IMR-90 (cell line): Measurements from ENCODE around the gene AXIN1.

ENCODE experiments used
- CEBPB ChIP-seq: IDR thresholded peaks from 2 replicates; pipeline ENCODE4 v1.6.1; 2012; ENCODE audit warnings: low read depth, low read length, improper control_type of control experiment
- FOS ChIP-seq: fragments of 150-350 bp; IDR thresholded peaks from 2 replicates; pipeline ENCODE4 v1.6.1; 2016; ENCODE audit warnings: low read depth, low read length
- MAFK ChIP-seq: IDR thresholded peaks from 2 replicates; pipeline ENCODE4 v1.6.1; 2012; ENCODE audit warnings: low read depth, low read length, improper control_type of control experiment
- MAZ ChIP-seq: IDR thresholded peaks from 2 replicates; pipeline ENCODE4 v1.6.1; 2012; ENCODE audit warnings: low read depth, mild to moderate bottlenecking, low read length, improper control_type of control experiment, moderate library complexity, borderline replicate concordance
- POLR2A ChIP-seq: IDR thresholded peaks from 2 replicates; pipeline ENCODE4 v1.6.1; 2012; ENCODE audit warnings: mild to moderate bottlenecking, low read depth, low read length
- RAD21 ChIP-seq: IDR thresholded peaks from 2 replicates; pipeline ENCODE4 v1.6.1; 2012; ENCODE audit warnings: low read length, improper control_type of control experiment
- RCOR1 ChIP-seq: IDR thresholded peaks from 2 replicates; pipeline ENCODE4 v1.6.1; 2012; ENCODE audit warnings: mild to moderate bottlenecking, low read length, improper control_type of control experiment; ENCODE audit not compliant: insufficient replicate concordance
- SMC3 ChIP-seq: fragments of 150-350 bp; IDR thresholded peaks from 2 replicates; pipeline ENCODE4 v1.6.1; 2016; ENCODE audit warnings: low read depth, mild to moderate bottlenecking, antibody characterized with exemption, low read length, moderate library complexity
- TF ChIP-seq, protein P1 (sequence below): conservative IDR thresholded peaks from 2 replicates; pipeline ENCODE4 v1.5.1; 2012; ENCODE audit warnings: mild to moderate bottlenecking, low read depth, low read length, improper control_type of control experiment
- TF ChIP-seq, protein P2 (sequence below): fragments of 150-350 bp; IDR thresholded peaks from 2 replicates; pipeline ENCODE4 v1.6.1; 2017; ENCODE audit warnings: mild to moderate bottlenecking, antibody characterized with exemption, low read length, low read depth

DNA sequence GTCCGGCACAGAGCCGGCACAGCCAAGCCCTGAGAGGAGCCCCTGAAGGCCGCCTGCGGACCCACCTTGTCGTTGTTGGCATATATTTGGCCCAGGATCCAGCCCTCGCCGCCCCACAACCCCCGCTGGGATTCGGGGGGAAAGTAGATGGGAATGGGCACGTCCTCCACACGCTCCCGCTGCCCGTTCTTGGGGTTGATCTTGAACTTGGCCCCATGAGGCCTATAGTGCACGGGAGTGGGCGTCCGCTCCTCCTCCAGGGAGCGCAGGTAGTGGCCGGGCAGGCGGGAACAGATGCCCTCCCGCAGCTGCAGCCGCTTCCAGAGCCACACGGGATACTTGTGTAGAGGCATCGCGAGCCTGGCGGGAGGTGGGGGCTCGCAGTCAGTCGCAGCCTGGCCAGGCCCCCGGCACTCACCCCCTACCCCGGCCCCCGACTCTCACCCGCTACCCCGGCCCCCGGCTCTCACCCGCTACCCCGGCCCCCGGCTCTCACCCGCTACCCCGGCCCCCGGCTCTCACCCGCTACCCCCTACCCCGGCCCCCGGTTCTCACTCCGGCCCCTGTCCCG, 17.4 kb upstream of the AXIN1 start:
- TF ChIP-seq MAFK (no peak), RAD21 (no peak), POLR2A (no peak), MAZ (no peak), CEBPB (no peak), RCOR1 (no peak), SMC3 (no peak), FOS (no peak)
- TF ChIP-seq, protein P1, sequence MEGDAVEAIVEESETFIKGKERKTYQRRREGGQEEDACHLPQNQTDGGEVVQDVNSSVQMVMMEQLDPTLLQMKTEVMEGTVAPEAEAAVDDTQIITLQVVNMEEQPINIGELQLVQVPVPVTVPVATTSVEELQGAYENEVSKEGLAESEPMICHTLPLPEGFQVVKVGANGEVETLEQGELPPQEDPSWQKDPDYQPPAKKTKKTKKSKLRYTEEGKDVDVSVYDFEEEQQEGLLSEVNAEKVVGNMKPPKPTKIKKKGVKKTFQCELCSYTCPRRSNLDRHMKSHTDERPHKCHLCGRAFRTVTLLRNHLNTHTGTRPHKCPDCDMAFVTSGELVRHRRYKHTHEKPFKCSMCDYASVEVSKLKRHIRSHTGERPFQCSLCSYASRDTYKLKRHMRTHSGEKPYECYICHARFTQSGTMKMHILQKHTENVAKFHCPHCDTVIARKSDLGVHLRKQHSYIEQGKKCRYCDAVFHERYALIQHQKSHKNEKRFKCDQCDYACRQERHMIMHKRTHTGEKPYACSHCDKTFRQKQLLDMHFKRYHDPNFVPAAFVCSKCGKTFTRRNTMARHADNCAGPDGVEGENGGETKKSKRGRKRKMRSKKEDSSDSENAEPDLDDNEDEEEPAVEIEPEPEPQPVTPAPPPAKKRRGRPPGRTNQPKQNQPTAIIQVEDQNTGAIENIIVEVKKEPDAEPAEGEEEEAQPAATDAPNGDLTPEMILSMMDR = no peak
- TF ChIP-seq, protein P2, sequence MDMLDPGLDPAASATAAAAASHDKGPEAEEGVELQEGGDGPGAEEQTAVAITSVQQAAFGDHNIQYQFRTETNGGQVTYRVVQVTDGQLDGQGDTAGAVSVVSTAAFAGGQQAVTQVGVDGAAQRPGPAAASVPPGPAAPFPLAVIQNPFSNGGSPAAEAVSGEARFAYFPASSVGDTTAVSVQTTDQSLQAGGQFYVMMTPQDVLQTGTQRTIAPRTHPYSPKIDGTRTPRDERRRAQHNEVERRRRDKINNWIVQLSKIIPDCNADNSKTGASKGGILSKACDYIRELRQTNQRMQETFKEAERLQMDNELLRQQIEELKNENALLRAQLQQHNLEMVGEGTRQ = no peak
